Activated T-helper 9 cell treated with anti-CD3 and anti-CD28 coated beads, Interleukin-2, amount 50 U/mL, for 16 hours (primary cell): ENCODE measurements around the gene TGFBI.

Experiments
- DNase-seq: peaks from one replicate; pipeline ENCODE4 v3.0.0-alpha.2; 2020; ENCODE audit warnings: low read depth

The TGFBI gene

DNA sequence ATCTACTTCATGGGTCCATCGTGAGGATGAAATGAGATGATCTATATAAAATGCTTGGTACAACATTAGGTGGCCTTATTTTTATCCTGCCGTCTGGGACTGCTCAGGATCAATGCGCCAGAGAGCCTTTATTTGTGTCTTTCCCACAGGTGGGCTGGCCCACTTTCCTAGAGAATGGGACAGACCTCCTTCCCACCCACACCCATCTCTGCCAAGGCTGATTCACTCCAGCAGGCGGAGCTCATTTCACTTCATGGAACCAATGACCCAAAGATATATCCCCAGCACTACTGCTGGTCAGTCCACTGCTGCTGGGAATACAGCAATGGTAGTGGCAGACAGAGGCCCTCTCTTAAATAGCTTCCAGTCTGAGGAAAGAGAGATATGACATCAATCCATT lies 35.7 kb downstream of the TGFBI start:
- no peak for DNase-seq

DNA sequence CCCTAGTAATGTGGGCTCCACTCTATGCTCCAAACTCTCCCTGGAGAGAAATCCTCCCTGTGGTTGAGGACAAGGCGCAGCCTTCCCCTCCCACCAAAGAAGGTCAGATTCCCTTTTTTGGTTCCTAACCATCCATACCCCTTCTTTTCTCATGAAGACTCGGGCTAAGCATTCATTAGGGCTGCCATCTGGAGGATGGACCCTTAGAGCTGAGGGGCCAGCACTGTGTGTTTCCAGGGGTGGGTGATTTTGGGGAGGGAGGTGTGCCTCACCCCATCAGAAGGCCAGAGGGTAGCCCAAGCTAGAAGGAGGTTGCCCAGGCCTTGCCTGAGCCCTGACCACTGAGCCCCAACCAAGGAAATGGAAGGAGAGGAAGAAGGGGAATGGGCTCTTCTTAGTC lies 36.8 kb downstream of the TGFBI start:
- DNase-seq = no peak

DNA sequence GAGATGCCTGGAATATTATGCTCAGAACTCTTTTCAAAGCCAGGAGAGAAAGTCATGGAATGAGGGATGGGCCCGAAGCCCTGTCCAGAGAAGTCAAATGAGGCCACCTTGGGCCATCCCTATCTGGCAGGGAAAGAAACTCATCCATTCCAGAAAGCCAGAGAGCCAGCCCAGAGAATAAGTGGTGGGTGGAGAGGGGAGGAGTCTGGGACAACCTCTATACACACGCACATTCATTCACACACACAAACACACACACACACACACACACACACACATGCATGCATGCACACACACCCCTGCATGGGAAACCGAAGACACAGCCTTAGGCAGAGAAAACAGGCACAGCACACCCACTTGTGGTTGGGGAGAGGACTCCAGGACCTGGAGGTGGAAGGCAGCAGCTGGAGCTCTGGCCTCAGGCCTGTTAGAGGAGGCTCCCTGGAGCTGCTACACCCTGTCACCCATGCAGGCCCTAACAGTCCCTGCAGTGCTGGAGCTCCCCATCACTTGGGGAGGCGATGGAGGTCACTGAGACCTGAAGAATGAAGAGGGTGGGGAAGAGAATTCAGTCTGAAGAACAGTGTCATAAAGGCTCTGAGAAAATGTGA lies 38.0 kb downstream of the TGFBI start:
- DNase-seq = no peak

DNA sequence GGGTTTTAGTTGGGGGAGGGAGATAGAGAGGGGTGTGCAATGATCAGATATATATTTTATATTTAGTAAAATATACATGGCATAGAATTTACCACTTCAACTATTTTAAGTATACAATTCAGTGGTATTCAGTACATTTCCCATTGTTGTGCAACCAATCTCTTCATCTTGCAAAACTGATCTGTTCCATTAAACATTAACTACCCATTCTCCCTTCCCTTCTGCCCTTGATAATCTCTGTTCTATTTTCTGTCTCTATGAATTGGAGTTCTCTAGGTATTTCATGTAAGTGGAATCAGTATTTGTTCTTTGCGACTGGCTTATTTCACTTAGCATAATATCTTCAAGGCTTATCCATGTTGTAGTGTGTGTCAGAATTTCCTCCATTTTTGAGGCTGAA lies 38.6 kb downstream of the TGFBI start:
- no peak for DNase-seq

DNA sequence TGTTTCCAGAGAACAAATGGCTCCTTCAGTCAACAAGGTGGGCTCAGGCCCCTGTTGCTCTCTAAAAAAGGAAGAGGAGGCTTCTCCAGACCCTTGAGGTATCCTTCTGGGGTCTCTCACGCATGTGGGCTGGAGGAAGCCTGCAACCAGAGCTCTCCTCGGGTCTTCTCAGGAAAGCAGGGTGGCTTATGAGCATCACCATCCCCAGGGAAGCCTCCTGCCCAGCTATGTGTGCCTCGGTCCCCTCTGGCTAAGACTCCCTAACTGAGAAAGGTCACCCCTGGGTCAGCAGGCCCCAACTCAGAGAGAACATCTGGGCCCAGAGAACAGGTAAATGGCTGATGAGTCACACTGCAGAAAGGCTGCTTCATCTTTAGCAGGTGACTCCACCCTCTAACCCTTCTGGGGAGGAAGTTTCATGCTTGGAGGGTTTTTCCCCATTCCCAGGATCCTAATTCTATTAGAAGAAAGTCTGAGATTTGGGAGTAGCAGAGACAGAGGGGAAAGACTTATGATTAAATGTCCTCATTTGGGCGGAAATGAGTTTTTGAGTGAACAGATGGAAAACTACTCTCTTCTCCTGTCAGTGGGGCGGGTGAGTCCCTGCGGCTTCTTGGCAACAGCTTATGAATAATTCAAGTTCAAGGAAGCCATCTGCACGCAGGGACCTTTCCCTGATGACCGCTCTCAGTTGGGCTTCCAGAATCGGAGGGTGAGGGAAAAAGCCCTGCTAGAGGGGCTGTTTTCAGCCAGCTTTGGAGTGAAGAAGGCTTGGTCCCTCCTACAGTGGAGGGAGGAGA lies 41.9 kb downstream of the TGFBI start:
- no peak for DNase-seq

DNA sequence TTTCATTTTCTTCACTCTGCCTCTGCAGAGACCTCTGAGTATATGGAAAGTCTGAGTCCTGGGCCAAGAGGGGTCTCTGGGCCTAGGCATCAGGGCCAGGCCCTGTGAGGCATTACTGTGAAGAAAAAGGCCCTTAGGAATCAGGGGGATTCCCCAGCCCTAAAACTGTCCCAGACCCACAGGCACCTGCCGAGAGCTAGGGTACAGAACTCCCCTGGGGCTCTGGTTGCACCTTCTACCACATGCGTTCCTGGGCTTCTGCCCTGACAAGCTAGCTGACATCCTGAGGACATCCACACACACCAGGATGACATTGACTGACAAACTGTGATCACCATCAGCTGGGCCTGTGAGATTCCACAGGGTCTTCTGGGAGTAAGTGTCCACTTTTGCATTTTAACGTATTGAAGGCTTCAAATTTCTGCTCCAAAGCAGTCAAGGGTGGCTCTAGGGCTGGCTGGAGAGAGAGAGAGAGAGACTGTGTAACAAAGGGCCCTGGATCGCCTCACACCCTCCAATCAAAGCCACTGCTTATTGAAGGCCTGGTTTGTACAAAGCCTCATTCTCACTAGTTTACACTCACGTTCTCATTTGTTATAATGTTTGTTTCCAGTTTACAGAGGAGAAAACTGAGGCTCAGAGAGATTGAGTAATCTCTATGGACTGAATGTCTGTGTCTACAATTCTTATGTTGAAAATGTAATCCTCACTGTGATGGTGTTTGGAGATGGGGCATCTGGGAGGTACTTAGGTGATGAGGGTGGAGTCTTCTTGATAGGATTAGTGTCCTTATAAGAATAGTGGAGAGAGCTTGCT lies 45.1 kb downstream of the TGFBI start:
- no peak for DNase-seq

DNA sequence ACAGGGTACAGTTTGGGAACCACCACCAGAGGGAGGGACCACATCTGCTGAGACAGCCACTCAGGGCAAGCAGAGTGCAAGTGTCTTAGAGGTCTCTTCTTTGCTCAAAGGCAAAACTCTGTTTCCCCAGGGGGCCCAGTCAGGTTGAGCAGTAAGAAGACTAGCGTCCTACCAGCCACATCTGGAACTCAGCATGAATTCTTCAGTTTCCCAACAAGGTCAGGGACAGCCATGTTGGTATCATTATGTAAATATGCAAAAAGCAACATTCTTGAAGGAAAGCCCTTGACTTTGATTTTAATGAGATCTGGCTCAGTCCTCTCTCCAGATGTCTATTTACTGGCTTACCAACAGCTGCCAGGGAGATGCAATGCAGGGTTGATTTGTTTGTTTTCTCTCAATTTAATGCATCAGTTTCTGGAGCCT lies 46.7 kb downstream of the TGFBI start:
- DNase-seq = no peak

DNA sequence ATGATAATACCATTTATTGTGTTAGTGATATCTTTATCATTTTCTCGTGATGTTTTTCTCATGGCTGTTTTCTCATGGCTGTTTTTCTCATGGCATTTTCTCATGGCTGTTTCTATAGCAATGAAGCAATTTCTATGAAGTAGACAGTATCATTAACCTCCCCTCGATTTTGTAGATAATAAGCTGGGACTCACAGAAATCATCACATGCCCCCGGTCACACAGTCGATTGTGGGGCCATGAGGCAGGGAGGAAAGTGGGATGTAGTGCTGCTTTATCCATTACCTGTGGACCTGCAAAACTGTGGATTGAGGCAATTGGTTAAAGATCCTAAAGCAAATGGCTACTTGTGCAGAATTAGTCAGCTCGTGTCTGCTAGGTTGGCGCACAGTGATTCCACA lies 47.3 kb downstream of the TGFBI start:
- no peak for DNase-seq

DNA sequence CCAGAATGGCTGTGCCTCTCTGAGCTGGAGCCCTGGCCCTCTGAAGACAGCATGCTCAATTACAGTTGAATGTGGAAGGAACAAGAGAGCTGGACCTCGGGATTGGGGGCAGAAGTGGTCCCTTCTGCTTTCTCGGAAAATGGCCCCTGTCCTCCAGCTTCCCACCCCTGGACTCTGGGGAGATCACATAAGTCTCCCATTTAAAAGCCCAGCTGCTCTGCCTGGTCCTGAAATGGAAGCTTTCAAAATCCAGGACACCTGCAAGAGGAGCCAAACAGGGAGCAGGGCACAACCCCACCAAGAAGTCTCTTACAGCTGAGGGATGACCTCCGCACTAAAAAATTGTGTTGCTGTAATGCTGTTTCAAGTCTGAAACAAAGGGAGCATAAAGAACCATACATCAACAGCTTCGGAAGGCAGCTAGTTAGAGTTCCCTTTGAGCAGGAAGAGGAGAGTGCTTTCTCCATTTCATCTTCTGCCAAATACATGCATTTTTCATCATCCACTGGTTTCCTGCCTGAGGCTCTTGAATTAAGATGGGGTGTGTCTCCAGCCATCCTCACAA lies 48.2 kb downstream of the TGFBI start:
- DNase-seq = no peak

DNA sequence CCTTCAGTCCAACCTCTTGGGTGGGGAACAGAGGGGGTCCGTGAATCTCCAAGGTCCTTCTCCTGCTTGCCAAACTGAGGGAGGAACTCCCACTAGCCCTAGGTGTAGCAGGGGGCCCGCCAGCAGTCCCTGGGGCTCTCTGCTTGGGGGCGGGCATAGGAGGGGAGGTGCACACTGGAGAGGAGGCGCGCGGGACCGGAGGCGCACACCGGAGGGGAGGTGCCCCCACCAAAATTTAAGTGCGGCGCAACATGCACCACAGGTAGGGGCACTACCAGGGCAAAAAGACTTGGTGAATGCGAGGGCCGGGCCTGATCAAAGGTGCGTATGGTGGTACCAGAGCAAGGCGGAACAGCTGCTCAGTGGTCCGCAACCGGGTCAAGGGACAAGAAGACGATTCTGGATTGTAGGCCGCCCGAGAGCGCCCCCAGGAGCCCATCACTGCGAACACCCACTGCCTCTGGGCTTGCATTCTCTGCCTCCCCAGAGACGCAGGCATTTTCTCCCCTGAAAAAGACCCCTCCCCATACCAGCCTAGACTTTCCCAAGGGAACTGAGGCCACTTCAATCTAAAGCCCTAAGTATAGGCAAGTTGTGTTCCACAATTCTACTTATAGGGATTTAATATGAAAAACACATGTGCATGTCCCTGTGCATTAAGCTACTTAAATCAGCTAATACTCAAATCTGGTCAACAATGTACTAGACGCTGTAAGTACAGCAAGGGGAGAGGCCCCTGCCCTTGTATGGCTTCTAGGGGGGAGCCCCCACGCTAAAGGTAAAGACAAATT lies 50.6 kb downstream of the TGFBI start:
- DNase-seq = no peak

DNA sequence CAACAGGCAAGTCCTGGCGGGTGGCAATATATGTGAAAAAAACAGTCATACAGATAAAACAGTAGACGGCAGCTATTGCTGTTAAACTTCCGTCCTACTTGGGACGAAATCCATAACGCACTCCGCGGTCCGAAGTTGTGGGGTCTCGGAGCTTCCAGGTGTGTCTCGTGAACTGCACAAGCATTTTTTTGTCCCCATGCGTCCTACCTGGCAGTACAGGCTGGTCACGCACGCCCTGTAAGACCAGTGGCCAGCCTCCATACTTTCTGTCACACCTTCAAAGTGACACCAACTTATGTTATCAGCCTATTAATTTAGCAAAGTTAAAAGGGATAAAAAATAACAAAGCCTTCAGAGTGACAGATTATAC lies 51.3 kb downstream of the TGFBI start:
- DNase-seq = no peak

DNA sequence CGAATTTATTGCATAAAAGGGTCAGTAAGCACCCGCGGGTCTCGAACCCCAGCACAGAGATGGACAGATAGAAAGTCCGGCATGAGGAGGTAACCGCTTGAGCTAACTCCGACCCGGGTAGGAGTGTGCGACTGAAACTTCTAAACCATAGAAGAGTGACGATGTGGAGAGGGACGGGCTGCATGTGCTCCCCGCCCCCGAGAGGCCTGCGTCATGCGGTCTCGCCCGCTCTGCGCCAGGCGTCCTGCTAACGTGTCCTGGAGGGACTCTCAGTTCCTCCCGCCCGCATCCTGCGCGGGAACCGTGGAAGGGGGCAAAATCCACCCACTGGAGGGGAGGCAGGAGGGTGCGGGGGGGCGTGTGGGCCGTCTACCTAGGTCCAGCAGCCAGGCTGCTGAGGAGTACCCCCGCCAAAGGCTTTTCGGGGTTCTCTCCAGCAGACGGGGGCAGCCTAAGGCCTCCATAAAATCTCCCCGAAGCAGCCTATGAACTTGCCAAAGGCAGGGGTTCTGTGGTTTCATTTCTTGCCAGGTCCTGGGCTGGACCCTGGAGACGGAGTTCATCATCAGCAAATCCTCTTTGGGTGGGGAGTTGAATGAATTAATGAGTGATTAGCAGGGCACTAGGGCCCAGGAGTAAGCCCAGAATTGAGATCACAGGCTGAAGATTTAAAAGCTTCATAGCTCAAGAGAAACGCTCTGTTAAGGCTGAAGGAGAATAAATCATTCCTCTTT lies 51.9 kb downstream of the TGFBI start:
- peak; percentile 29 for DNase-seq

DNA sequence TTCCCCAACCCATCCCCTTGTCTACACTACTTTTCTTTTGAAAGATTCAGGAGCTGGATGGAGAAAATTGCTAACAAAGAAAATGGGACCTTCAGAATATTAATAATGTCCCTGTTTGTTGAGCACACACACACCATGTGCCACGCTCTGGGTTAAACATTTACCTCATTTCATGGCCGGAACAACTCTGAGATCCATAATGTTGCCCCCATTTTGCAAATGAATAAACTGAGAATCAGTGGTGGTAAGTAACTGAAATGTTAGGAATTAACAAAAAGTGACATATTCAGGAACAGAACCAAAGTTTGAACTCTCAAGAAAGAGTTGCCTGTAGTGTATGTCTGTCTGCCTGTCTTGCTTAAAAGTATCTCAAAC lies 52.4 kb downstream of the TGFBI start:
- no peak for DNase-seq

DNA sequence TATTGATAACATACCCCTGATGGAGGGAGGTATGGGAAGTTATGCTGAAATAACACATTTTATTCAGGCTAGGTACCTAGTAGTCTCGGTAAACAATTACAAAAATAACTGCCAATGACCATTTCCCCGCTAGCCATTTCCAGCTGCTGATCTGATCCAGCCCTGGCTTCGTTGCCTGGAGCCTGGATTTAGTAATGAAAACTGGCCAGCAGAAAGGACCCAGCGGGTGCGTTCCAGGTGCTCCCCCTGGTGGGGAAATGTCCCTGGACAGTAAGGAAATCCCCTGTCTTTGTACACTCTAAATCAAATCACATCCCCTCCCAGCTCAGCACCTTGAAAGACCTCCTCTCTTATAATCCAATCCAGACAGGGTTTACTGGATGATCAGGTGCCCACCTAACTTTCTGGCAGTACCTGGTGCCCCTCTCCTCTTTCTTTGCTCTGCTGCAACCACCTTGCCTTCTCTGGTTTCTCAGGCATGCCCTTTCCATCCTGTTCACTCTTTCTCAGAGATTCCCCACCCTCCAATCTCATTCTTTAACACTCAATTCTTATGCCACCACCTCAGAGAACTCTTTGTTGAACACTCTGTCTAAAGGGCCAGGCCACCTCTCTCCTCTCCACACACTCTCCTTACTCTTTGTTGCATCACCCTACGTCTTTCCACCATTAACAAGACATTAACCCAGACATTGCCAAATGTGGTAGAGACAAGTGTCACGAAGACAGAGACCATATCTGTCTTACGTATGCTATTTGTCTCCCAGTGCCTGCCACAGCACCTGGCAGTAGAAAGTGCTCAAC lies 53.8 kb downstream of the TGFBI start:
- peak; percentile 13 for DNase-seq

DNA sequence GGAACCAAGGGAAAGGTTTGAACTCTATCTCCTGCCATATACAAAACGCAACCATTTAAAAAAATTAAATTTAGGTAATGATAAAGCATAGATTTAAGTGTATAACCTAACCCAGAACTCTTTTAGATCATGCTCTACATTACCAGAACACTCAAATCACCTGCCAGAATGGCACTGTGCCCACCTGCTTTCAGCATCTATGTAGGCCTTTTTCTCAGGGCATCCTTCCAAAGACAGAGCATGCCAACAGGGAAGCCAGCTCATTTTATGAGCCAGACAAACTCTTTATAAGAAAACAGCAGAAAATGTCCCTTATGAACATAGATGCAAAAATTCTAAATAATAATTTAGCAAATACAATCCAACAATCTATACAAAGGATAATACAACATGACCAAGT lies 55.9 kb downstream of the TGFBI start:
- DNase-seq = no peak

DNA sequence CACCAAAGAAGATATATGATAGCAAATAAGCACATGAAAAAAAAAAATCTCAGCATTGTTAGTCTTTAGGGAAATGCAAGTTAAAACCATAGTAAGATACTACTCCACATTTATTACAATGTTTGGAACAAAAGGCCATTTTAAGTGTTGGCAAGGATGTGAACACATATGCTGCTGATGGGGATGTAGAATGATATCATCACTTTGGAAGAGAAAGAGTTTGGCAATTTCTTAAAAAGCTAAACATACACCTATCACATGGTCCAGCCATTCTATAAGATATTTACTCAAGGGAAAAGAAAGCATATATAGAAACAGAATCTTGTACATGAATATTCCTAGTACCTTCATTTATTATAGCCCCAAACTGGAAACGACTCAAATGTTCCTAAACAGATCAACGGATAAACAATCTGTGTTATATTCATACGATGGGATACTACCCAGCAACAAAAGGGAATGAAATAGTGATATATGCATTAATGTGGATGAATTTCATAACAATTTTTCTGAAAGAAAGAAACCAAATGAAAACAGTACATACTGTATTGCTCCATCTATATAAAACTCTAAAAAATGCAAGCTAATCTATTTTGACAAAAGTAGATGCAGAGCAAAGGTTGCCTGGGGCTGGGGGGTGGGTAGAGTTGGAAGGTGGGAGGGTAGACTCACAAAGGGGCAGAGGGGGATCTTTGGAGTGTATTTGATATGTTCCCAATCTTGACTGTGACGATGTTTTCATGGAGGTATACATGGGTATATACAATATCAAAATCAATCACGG lies 58.2 kb downstream of the TGFBI start:
- DNase-seq = no peak

DNA sequence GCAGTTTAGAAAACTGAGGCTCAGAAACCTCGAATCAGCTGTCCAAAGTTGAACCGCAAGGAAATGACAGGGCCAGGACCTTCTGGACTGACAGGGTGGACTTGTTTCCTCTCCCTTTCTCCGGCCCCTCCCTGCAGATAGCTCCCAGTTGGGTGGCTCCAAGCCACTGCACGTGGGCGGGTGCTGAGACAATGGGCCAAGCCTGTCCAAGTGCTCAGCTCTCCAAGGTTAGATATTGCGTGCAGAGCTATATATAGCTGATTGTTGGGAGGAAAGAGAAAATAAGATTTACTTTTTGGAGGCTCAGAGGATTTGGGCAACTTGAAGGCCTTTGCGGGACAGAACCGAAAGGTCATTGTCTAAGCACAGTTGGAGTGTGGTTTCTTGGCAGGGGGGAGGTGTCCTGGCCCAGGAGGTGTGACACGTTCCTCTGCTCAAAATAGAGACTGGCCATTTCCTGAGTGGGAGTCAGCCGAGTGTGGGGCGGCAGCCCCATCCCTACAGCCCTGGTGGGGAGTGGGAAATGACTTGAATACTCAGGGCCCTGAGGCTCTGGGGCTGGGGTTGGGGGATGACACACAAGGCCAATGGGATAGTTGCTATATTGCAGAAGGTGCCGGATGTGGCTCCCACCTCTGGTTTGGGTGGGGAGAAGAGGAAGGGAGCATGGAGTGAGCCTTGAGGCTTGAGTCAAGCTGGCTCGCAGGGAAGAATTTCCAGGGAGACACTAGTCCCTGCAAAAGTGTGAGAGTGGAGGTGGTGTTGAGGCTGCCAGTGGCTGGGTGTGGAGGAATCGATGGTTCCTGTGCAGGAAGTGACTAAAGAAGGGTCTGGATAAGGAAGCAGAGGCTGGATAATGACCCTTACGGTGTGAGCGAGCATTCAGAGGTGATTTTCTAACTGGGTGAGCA lies 59.4 kb downstream of the TGFBI start:
- DNase-seq = no peak

DNA sequence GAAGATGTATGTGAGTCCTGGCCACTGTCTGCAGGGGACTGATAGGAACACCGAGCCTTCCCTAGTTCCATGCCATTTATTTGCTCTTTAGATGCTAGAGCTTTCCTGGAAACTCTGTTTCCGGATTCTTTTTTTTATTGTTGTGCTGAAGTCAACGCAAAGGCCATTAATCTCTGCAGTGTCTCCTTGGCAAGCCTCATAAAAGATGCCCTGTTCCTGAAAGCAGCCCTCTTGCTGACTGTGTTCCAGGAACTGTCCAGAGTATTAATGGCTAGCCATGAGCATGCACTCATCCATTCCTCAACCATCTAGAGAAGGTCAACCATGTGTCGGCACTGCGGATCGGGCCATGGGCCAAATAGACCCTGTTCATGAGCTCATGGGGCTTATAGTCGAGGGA lies 61.0 kb downstream of the TGFBI start:
- DNase-seq = no peak

DNA sequence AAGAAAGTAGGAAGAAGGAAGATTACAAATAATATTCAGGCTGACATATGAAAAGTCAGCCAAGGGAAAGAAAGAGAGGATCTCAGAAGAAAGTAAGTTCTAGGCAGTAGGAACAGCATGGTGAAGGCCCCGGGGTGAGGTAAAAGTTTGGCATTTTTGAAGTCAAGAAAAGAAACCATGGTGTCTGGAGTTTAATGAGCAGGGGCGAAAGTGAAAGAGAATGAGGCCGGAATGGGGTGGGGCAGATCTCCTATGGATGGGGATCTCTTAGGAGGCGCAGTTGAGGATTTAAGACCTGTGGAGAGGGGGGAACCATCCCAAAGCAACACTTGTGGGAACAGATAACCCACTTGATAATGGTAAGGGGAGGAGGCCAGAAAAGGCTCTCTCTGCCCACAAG lies 61.5 kb downstream of the TGFBI start:
- DNase-seq = no peak
